Measurements from ENCODE around the gene EEF2KMT. TPM values are rescaled to one million over a fixed set of nuclear protein-coding genes. Genes with fewer than 3 reads are reported as not detected.
"Not testable (repeated sequence)": the region's sequence is repeated elsewhere in the genome, so short reads cannot be mapped to it uniquely, and the experiment has no call there.

The EEF2KMT gene
- total and polyA plus RNA-seq, 2 donors (not counting 3 experiments of a cell fraction or from before 2014, with no cell fraction given): 13.9 to 15.5 TPM

DNA sequence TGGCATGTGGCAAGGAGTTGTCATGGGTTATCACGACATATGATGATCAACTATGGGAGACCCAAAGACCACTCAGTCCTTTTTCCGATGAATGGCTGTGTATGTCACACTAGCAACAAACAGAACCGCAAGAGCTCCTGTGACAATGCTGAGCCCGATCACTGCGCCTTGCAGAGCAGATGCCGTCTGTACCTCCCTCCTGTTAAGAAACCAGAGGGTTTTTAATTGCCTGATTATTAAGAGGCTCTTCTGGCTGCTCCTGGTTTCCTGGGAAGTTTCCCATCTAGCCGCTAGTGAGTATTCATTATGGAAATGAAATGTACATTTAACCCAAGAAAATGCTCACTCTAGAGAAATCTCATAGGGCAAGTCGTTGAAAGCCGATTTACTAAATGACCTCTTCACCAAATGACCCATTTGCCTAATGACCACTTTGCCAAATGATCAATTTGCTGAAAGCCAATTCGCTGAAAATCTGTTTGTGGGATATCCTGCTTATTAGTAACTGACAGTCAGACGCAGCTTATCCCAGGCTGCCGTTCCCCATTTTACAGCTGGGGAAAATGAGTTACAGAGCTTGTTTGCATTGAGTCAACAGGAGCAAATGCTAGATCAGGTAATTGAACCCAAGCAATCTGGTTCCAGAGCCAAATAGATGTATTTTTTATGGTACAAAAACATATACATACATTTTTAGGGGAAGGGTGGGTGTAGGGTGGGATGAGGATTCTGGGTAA is 5.9 kb upstream of the EEF2KMT start:
- H3K27me3 ChIP-seq (ENCODE audit: control insufficient read depth in 2 of 2, insufficient read depth in 2 of 2, low read length in 2 of 2); H2AFZ ChIP-seq (ENCODE audit: low read depth, low read length); H3K9me3 ChIP-seq (replicated peaks; ENCODE audit: control insufficient read depth, insufficient read depth, low read length); H3K4me3 ChIP-seq (replicated peaks in 1 of 3; ENCODE audit: insufficient read depth in 1 of 3, low read depth in 1 of 3, low read length in 3 of 3); H3K27ac ChIP-seq (ENCODE audit: insufficient read depth, low read depth, low read length); H4K20me1 ChIP-seq (replicated peaks; ENCODE audit: control insufficient read depth, extremely low read depth, insufficient read depth, low read length); H3K9ac ChIP-seq (replicated peaks; ENCODE audit: extremely low read depth, insufficient read depth, low read length); BruUV-seq (replicated peaks); POLR2A ChIA-PET; FAIRE-seq; H3K36me3 ChIP-seq (ENCODE audit: control insufficient read depth in 2 of 2, extremely low read depth in 1 of 2, insufficient read depth in 2 of 2, low read length in 2 of 2); intact Hi-C loops (cut with micrococcal nuclease); CTCF ChIA-PET; H3K9me1 ChIP-seq (replicated peaks; ENCODE audit: control insufficient read depth, extremely low read depth, insufficient read depth, low read length); DNase-seq (ENCODE audit: low read depth, low spot score); H3K79me2 ChIP-seq (ENCODE audit: control insufficient read depth, insufficient read depth, low read length); H3K4me2 ChIP-seq (ENCODE audit: insufficient read depth, low read length); dilution Hi-C loops (cut with MboI; ENCODE audit: extremely low pct_ligation_motif_present, low sequenced_read_pairs); H3K4me1 ChIP-seq (ENCODE audit: control insufficient read depth, extremely low read depth, insufficient read depth, low read length): not testable (repeated sequence)

DNA sequence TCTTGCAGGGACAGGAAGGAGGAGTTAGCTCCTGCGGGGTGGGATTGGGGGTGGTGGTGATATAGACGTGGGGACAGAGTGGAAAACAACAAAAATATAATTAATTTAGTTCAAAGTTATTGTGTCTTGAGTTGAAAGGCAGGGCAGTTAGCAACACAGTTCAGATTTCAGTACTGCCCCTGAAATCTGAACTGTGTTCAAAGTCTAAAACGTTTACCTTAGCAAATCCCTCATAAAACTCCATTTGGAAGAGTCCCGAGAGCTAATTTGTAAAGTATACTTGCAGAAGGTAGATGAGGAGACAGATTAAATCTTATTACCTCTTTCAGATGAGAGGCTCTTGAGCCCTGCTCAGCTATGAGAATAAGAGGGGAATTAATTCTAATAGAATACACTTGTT is 1.6 kb upstream of the EEF2KMT start:
- H3K4me2 ChIP-seq (ENCODE audit: insufficient read depth, low read length); CTCF ChIA-PET; H3K9me3 ChIP-seq (replicated peaks; ENCODE audit: control insufficient read depth, insufficient read depth, low read length); H3K4me3 ChIP-seq (replicated peaks in 1 of 3; ENCODE audit: insufficient read depth in 1 of 3, low read depth in 1 of 3, low read length in 3 of 3); dilution Hi-C loops (cut with MboI; ENCODE audit: extremely low pct_ligation_motif_present, low sequenced_read_pairs); H3K9me1 ChIP-seq (replicated peaks; ENCODE audit: control insufficient read depth, extremely low read depth, insufficient read depth, low read length); H3K4me1 ChIP-seq (ENCODE audit: control insufficient read depth, extremely low read depth, insufficient read depth, low read length); H2AFZ ChIP-seq (ENCODE audit: low read depth, low read length); H4K20me1 ChIP-seq (replicated peaks; ENCODE audit: control insufficient read depth, extremely low read depth, insufficient read depth, low read length); H3K27ac ChIP-seq (ENCODE audit: insufficient read depth, low read depth, low read length); POLR2A ChIA-PET; H3K79me2 ChIP-seq (ENCODE audit: control insufficient read depth, insufficient read depth, low read length); BruUV-seq (replicated peaks); FAIRE-seq; H3K9ac ChIP-seq (replicated peaks; ENCODE audit: extremely low read depth, insufficient read depth, low read length); H3K36me3 ChIP-seq (ENCODE audit: control insufficient read depth in 2 of 2, extremely low read depth in 1 of 2, insufficient read depth in 2 of 2, low read length in 2 of 2); H3K27me3 ChIP-seq (ENCODE audit: control insufficient read depth in 2 of 2, insufficient read depth in 2 of 2, low read length in 2 of 2); DNase-seq (ENCODE audit: low read depth, low spot score): not testable (repeated sequence)
- intact Hi-C loops (cut with micrococcal nuclease): loop anchor here (5.0 kb wide), 1 partner anchor 142 kb away; the partner anchor contains the start of gene SEC14L5

DNA sequence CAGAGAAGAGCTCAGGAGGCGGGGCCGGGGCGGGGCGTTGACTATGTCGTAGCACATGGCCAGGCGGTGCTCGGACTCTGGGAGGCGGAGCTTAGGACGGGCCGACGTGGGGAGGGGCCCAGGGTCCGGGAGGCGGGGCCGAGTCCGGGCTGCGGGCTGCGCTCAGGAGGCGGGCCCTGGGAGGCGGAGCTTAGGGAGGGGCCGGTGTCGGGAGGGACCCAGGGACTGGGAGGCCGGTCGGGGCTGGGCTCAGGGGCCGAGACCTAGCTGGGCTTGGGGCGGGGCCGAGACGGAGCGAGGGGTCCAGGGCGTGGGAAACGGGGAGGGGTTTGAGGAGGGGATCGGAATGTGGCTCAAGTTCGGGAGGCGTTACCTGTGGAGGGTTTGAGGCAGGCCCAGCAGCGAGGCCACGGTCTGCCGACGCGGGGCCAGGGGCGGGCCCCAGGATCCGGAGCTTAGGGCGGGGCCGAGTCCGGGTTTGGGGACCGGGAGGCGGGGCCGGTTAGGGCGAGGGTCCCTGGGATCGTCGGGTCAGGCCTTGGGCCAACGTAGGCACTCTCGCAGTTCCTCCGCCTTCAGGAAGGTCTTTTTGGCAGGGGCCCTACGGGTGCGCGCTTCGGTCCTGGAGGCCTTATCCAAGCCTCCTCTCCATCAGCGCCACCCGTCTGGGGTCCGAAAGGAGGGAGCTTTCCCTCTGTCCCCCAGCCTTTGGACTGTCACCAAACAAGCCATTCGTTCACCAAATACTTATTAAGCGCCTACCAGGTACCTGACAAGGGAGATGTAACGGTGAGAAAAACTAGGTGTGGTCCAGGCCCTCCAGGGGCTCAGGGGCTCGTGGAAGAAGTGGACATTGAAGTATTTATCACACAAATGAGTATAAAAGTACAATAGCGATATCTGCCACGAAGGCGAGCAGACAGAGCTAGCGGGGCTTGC is 895 bp upstream of the EEF2KMT start:
- dilution Hi-C loops (cut with MboI; ENCODE audit: extremely low pct_ligation_motif_present, low sequenced_read_pairs); BruUV-seq (replicated peaks); H3K9me1 ChIP-seq (replicated peaks; ENCODE audit: control insufficient read depth, extremely low read depth, insufficient read depth, low read length); H3K36me3 ChIP-seq (ENCODE audit: control insufficient read depth in 2 of 2, extremely low read depth in 1 of 2, insufficient read depth in 2 of 2, low read length in 2 of 2); H3K79me2 ChIP-seq (ENCODE audit: control insufficient read depth, insufficient read depth, low read length); H3K9ac ChIP-seq (replicated peaks; ENCODE audit: extremely low read depth, insufficient read depth, low read length); H4K20me1 ChIP-seq (replicated peaks; ENCODE audit: control insufficient read depth, extremely low read depth, insufficient read depth, low read length); H3K27ac ChIP-seq (ENCODE audit: insufficient read depth, low read depth, low read length); H3K4me1 ChIP-seq (ENCODE audit: control insufficient read depth, extremely low read depth, insufficient read depth, low read length); H3K9me3 ChIP-seq (replicated peaks; ENCODE audit: control insufficient read depth, insufficient read depth, low read length); H3K27me3 ChIP-seq (ENCODE audit: control insufficient read depth in 2 of 2, insufficient read depth in 2 of 2, low read length in 2 of 2): not testable (repeated sequence)
- intact Hi-C loops (cut with micrococcal nuclease): loop anchor here (5.0 kb wide), 1 partner anchor 141 kb away; the partner anchor contains the start of gene SEC14L5
- ChIA-PET CTCF (interaction anchor here (0.9 kb wide), 1 partner anchor 14 kb away, joined by 3 read pairs; no protein-coding TSS in a partner anchor), POLR2A (interaction anchor here (0.9 kb wide), 1 partner anchor 732 kb away, joined by 3 read pairs; no protein-coding TSS in a partner anchor)
- DNase-seq (ENCODE audit: low read depth, low spot score): peak; percentile 56
- Histone ChIP-seq H2AFZ (ENCODE audit: low read depth, low read length) (peak overlapping the region; percentile 88), H3K4me3 (replicated peaks in 1 of 3; ENCODE audit: insufficient read depth in 1 of 3, low read depth in 1 of 3, low read length in 3 of 3) (peak overlapping the region; percentile 23 to 68 (median 59)), H3K4me2 (ENCODE audit: insufficient read depth, low read length) (peak overlapping the region; percentile 72)
- peak; percentile 65 for FAIRE-seq

DNA sequence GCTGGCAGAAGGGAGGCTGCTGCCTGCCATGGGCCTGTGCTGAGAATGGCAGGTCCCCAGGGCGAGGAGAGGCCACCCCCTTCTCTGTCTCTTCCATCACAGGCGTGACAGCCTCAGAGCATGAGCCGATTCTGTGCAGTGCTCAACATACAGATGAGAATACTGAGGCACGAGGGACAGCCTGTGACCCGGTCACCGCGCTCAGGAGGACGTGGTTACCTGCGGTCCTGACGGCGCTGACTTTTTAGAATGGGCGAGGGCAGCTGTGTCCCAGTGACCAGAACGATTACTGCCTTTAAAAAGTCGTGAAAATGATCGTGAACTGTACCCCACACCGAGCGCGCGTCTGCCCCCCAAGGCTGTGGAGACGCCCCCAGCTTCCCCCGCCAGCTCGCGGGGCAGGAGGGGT is 530 bp downstream of the EEF2KMT start:
- intact Hi-C loops (cut with micrococcal nuclease): loop anchor here (2.0 to 5.0 kb wide), 2 partner anchors 64 to 140 kb away; partner anchors contain the start of genes NAGPA and SEC14L5
- H3K9me1 ChIP-seq (replicated peaks; ENCODE audit: control insufficient read depth, extremely low read depth, insufficient read depth, low read length); CTCF ChIA-PET; FAIRE-seq; H3K79me2 ChIP-seq (ENCODE audit: control insufficient read depth, insufficient read depth, low read length); H3K4me1 ChIP-seq (ENCODE audit: control insufficient read depth, extremely low read depth, insufficient read depth, low read length); H3K27ac ChIP-seq (ENCODE audit: insufficient read depth, low read depth, low read length); POLR2A ChIA-PET; dilution Hi-C loops (cut with MboI; ENCODE audit: extremely low pct_ligation_motif_present, low sequenced_read_pairs); H3K9me3 ChIP-seq (replicated peaks; ENCODE audit: control insufficient read depth, insufficient read depth, low read length); H3K36me3 ChIP-seq (ENCODE audit: control insufficient read depth in 2 of 2, extremely low read depth in 1 of 2, insufficient read depth in 2 of 2, low read length in 2 of 2); H4K20me1 ChIP-seq (replicated peaks; ENCODE audit: control insufficient read depth, extremely low read depth, insufficient read depth, low read length); H3K27me3 ChIP-seq (ENCODE audit: control insufficient read depth in 2 of 2, insufficient read depth in 2 of 2, low read length in 2 of 2): not testable (repeated sequence)
- peak overlapping the region; percentile 56 for H2AFZ ChIP-seq (ENCODE audit: low read depth, low read length)
- peak; percentile 29 for DNase-seq (ENCODE audit: low read depth, low spot score)
- peak overlapping the region; percentile 26 to 67 (median 51) for H3K4me3 ChIP-seq (replicated peaks in 1 of 3; ENCODE audit: insufficient read depth in 1 of 3, low read depth in 1 of 3, low read length in 3 of 3)
- H3K9ac ChIP-seq (replicated peaks; ENCODE audit: extremely low read depth, insufficient read depth, low read length): peak overlapping the region; percentile 31
- H3K4me2 ChIP-seq (ENCODE audit: insufficient read depth, low read length): peak overlapping the region; percentile 57
- TSS peak; percentile 52 for BruUV-seq (replicated peaks)

Measured in endothelial cell of umbilical vein (primary cell).